Measurements from ENCODE around the gene ZNF302.

The ZNF302 gene

DNA sequence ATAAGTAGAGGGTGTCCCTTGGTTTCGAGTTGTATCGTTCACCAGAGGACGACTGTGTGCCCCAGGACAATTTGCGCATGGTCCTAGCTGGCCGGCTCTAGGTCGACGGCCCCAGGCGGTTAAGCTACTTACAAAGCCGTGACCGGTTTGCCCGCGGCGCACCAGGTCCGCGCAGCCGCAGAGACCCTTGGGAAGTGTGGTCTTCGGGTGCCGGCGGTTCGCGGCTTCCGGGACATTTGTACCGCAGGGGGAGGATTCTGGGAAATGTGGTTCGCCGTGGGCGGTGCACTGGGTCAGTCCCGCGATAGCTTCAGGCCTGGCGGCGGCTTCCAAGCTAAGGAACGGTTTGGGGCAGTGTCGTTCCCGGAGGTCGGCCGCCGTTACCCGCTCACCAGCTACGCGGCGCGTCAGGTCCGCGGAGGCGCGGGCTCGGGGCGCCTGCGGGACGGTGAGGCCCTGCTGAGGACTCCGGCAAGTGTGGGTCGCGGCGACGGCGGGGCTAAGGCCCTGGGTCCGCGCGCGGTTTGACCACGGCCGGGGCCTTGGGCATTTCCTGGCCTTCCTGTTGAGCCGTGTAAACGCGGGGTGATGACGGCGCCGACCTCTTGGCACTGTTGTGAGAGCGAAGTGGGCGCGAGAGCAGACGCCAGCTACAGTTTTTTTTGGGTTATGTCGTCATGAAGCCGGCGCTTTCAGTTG lies at the start of gene ZNF302:
Gene ZNF302 (plus strand): TSS at position 293 of the 699 bp plus-strand sequence. CDS start 1,127 bp downstream, outside the sequence.
- no peaks in the 10 kb centered on the region for H3K9me3 ChIP-seq (replicated peaks; ENCODE audit: insufficient read depth, low read length)
- H3K4me1 ChIP-seq (ENCODE audit: low read length): no peaks in the 10 kb centered on the region
- H3K4me3 ChIP-seq (ENCODE audit: low read length): peak within 1 kb of the TSS; percentile 91
- H3K79me2 ChIP-seq (ENCODE audit: low read length): no peaks in the 10 kb centered on the region
- H3K9ac ChIP-seq (ENCODE audit: low read length): peak within 1 kb of the TSS; percentile 84
- H3K9me2 ChIP-seq (replicated peaks; ENCODE audit: insufficient read depth, low read length): no peaks in the 10 kb centered on the region
- H3K4me2 ChIP-seq (ENCODE audit: low read depth, low read length): peak within 1 kb of the TSS; percentile 90
- no peaks in the 10 kb centered on the region for H3K36me3 ChIP-seq (replicated peaks; ENCODE audit: insufficient read depth, low read length)
- no peaks in the 10 kb centered on the region for H3F3A ChIP-seq (ENCODE audit: insufficient read depth, low read length)
- H3K27ac ChIP-seq (ENCODE audit: low read length): peak within 1 kb of the TSS; percentile 83
- DNase-seq: peak; percentile 98
- no peaks in the 10 kb centered on the region for H4K20me1 ChIP-seq (ENCODE audit: insufficient read depth, low read length)
- H2AFZ ChIP-seq (ENCODE audit: low read length): peak within 1 kb of the TSS; percentile 97
- H3K27me3 ChIP-seq (replicated peaks; ENCODE audit: insufficient read depth, low read length): no peaks in the 10 kb centered on the region
- no peak for TF ChIP-seq EZH2 (optimal IDR thresholded peaks at IDR 0.05; ENCODE audit: low read depth, low read length)
- TF ChIP-seq EZH2phosphoT487 (IDR thresholded peaks at IDR 0.05; ENCODE audit: low read length): no peak
- TF ChIP-seq, protein P1, sequence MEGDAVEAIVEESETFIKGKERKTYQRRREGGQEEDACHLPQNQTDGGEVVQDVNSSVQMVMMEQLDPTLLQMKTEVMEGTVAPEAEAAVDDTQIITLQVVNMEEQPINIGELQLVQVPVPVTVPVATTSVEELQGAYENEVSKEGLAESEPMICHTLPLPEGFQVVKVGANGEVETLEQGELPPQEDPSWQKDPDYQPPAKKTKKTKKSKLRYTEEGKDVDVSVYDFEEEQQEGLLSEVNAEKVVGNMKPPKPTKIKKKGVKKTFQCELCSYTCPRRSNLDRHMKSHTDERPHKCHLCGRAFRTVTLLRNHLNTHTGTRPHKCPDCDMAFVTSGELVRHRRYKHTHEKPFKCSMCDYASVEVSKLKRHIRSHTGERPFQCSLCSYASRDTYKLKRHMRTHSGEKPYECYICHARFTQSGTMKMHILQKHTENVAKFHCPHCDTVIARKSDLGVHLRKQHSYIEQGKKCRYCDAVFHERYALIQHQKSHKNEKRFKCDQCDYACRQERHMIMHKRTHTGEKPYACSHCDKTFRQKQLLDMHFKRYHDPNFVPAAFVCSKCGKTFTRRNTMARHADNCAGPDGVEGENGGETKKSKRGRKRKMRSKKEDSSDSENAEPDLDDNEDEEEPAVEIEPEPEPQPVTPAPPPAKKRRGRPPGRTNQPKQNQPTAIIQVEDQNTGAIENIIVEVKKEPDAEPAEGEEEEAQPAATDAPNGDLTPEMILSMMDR (IDR thresholded peaks at IDR 0.05; ENCODE audit: low read length): no peak

DNA sequence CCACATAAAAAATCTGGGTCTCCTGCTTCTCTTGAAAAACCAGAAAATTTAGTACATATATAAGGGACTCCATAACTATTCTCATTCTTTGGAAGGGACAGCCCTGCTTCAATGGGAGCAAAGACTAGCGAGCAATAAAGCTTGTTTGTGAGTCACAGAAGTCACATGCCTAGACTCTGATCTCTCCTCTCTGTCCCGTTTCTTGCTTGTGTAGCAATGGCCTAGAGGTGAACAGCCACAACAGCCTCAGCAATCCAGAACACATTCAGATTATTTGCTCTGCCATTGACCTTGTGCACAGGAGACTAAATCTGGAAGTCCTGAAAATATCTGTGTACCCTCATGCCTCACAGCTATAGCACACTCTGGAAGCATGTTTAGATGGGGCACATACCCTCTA lies 43.7 kb upstream of the ZNF302 start:
- H3F3A ChIP-seq (ENCODE audit: insufficient read depth, low read length): no peaks in the 10 kb centered on the region
- TF ChIP-seq, protein P1 (IDR thresholded peaks at IDR 0.05; ENCODE audit: low read length): no peak
- TF ChIP-seq EZH2 (optimal IDR thresholded peaks at IDR 0.05; ENCODE audit: low read depth, low read length) (no peak), EZH2phosphoT487 (IDR thresholded peaks at IDR 0.05; ENCODE audit: low read length) (no peak)
- no peaks in the 10 kb centered on the region for H3K36me3 ChIP-seq (replicated peaks; ENCODE audit: insufficient read depth, low read length)
- no peaks in the 10 kb centered on the region for H3K27me3 ChIP-seq (replicated peaks; ENCODE audit: insufficient read depth, low read length)
- H4K20me1 ChIP-seq (ENCODE audit: insufficient read depth, low read length): no peaks in the 10 kb centered on the region
- no peak overlapping the region for H3K4me2 ChIP-seq (ENCODE audit: low read depth, low read length)
- no peak overlapping the region for H3K27ac ChIP-seq (ENCODE audit: low read length)
- no peaks in the 10 kb centered on the region for H3K9me3 ChIP-seq (replicated peaks; ENCODE audit: insufficient read depth, low read length)
- no peaks in the 10 kb centered on the region for H3K4me1 ChIP-seq (ENCODE audit: low read length)
- H2AFZ ChIP-seq (ENCODE audit: low read length): no peak overlapping the region
- H3K9ac ChIP-seq (ENCODE audit: low read length): no peak overlapping the region
- H3K9me2 ChIP-seq (replicated peaks; ENCODE audit: insufficient read depth, low read length): no peaks in the 10 kb centered on the region
- no peaks in the 10 kb centered on the region for H3K79me2 ChIP-seq (ENCODE audit: low read length)
- DNase-seq: no peak
- no peak overlapping the region for H3K4me3 ChIP-seq (ENCODE audit: low read length)

DNA sequence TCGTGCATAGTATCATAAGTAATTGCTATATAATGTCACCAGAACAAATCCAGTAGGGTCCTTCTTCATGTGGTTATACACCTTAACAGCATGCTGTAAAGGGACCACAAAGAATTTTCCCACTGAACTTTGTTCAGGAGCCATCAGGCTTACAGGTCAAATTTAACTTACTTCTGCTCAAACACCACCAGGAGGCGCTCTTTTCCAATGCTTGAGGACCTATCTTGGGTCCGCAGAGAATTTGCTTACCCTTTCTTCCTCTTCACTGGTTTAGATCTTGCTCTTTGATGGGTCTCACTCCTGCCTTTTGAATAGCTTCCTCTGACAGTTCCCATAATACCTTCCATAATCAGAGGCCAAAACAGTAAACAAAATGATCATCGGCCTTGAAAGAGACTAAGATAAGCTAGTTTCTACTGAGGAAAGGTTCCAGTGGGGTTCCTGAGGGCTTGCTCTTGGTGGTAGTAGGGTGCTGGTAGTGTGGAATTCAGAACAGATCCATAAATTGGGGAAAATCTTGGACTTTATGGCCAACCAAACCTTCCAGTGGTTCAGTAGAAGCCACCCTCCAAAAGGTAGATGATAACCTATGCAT lies 37.9 kb upstream of the ZNF302 start:
- no peak overlapping the region for H2AFZ ChIP-seq (ENCODE audit: low read length)
- DNase-seq: peak; percentile 72
- no peaks in the 10 kb centered on the region for H3K4me1 ChIP-seq (ENCODE audit: low read length)
- H3K27ac ChIP-seq (ENCODE audit: low read length): no peak overlapping the region
- H3K9me2 ChIP-seq (replicated peaks; ENCODE audit: insufficient read depth, low read length): no peaks in the 10 kb centered on the region
- no peak overlapping the region for H3K4me2 ChIP-seq (ENCODE audit: low read depth, low read length)
- no peaks in the 10 kb centered on the region for H3K9me3 ChIP-seq (replicated peaks; ENCODE audit: insufficient read depth, low read length)
- H3F3A ChIP-seq (ENCODE audit: insufficient read depth, low read length): no peaks in the 10 kb centered on the region
- H3K36me3 ChIP-seq (replicated peaks; ENCODE audit: insufficient read depth, low read length): no peaks in the 10 kb centered on the region
- TF ChIP-seq EZH2 (optimal IDR thresholded peaks at IDR 0.05; ENCODE audit: low read depth, low read length) (no peak), EZH2phosphoT487 (IDR thresholded peaks at IDR 0.05; ENCODE audit: low read length) (no peak)
- TF ChIP-seq, protein P1 (IDR thresholded peaks at IDR 0.05; ENCODE audit: low read length): peak; percentile 82
- no peaks in the 10 kb centered on the region for H4K20me1 ChIP-seq (ENCODE audit: insufficient read depth, low read length)
- no peaks in the 10 kb centered on the region for H3K79me2 ChIP-seq (ENCODE audit: low read length)
- no peak overlapping the region for H3K9ac ChIP-seq (ENCODE audit: low read length)
- no peaks in the 10 kb centered on the region for H3K27me3 ChIP-seq (replicated peaks; ENCODE audit: insufficient read depth, low read length)
- no peak overlapping the region for H3K4me3 ChIP-seq (ENCODE audit: low read length)

Data from MM.1S (cell line).